Natural killer cell (primary cell): ENCODE data around the gene MAP1LC3B. TPM values are rescaled to one million over a fixed set of nuclear protein-coding genes. Genes with fewer than 3 reads are reported as not detected.

Experiments used
- ATAC-seq, 3 donors: fragments of 150-1000 bp in 2 of 3; fragments of 200-7000 bp in 1 of 3; cut with Tn5 transposase; 1 replicate in 1 of 3; 2 replicates in 2 of 3; pipeline ENCODE4 v1.10.0; 2021; ENCODE audit warnings: mild to moderate bottlenecking in 2 of 3, moderate library complexity in 2 of 3
- DNase-seq, 2 donors: peaks; one replicate each; pipeline versions ENCODE4 v3.0.0 to v3.0.0-alpha.2; 2013 to 2021; ENCODE audit warnings: mixed read lengths in 1 of 2
- H3K27ac ChIP-seq: one replicate; pipeline ENCODE4 v1.5.1; 2013; ENCODE audit warnings: mild to moderate bottlenecking, low read length
- H3K27me3 ChIP-seq: one replicate; pipeline ENCODE4 v1.6.1; 2013; ENCODE audit warnings: low read length; ENCODE audit not compliant: control insufficient read depth, insufficient read depth
- H3K36me3 ChIP-seq: one replicate; pipeline ENCODE4 v1.6.1; 2013; ENCODE audit warnings: low read length; ENCODE audit not compliant: control insufficient read depth, insufficient read depth
- H3K4me1 ChIP-seq: one replicate; pipeline ENCODE4 v1.6.1; 2013; ENCODE audit warnings: low read length; ENCODE audit not compliant: control insufficient read depth, insufficient read depth
- H3K4me3 ChIP-seq: one replicate; pipeline ENCODE4 v1.5.1; 2013; ENCODE audit warnings: low read length
- H3K9me3 ChIP-seq: one replicate; pipeline ENCODE4 v1.6.1; 2013; ENCODE audit warnings: low read length; ENCODE audit not compliant: control insufficient read depth, insufficient read depth
- H3K27ac Mint-ChIP-seq, 2 donors: one replicate each; pipeline ENCODE4 v1.8.0; 2022; ENCODE audit warnings: mild to moderate bottlenecking in 2 of 2, mixed read lengths in 2 of 2, moderate library complexity in 1 of 2
- H3K27me3 Mint-ChIP-seq, 2 donors: one replicate each; pipeline ENCODE4 v1.8.0; 2022; ENCODE audit warnings: low read depth in 2 of 2, mixed read lengths in 2 of 2
- H3K36me3 Mint-ChIP-seq: one replicate; pipeline ENCODE4 v1.8.0; 2022; ENCODE audit warnings: mixed read lengths
- H3K4me1 Mint-ChIP-seq, 2 donors: one replicate each; pipeline ENCODE4 v1.8.0; 2022; ENCODE audit warnings: mixed read lengths in 2 of 2
- H3K4me3 Mint-ChIP-seq: one replicate; pipeline ENCODE4 v1.8.0; 2022; ENCODE audit warnings: mild to moderate bottlenecking, moderate library complexity, mixed read lengths
- H3K9me3 Mint-ChIP-seq, 2 donors: one replicate each; pipeline ENCODE4 v1.8.0; 2022; ENCODE audit warnings: mixed read lengths in 2 of 2
- CTCF ChIP-seq: fragments of 200-600 bp; IDR thresholded peaks from one replicate; pipeline ENCODE4 v1.8.0; 2022; ENCODE audit warnings: antibody characterized with exemption
- WGBS: methylation state at CpG from one replicate; pipeline ENCODE4 v1.1.7; 2013; ENCODE audit warnings: missing lambda C conversion rate; ENCODE audit not compliant: insufficient coverage; 5-methylcytosine and 5-hydroxymethylcytosine counted together
- intact Hi-C: fragments of 100-400 bp; cut with micrococcal nuclease; formaldehyde crosslinking; loops from one replicate; pipeline ENCODE4 v1.14.2; 2022
- total RNA-seq, 4 donors: library from RNA; stranded (reverse); fragments of 120-200 nt in 1 of 4; gene quantifications; one replicate each; pipeline versions ENCODE4 v1.2.3 to v1.2.4, GENCODE V29; 2013 to 2022

The MAP1LC3B gene
- total RNA-seq, 3 donors from 2014 or later (not counting 1 experiment from before 2014, with no cell fraction given), result 171 to 220 (median 172) TPM

- no peaks in the 10 kb centered on the region for H3K4me1 ChIP-seq
- H3K9me3 Mint-ChIP-seq, result no peaks in the 10 kb centered on the region
- H3K4me3 Mint-ChIP-seq, result no peak overlapping the region
- no peaks in the 10 kb centered on the region for H3K27me3 ChIP-seq
- H3K27ac Mint-ChIP-seq, result no peak overlapping the region
- WGBS, result 98% methylated on average over 13 of the region's 13 CpGs
- H3K36me3 ChIP-seq, result peaks cover 41% of the 10 kb centered on the region
- intact Hi-C loops, result no loop called here
- H3K27ac ChIP-seq, result no peak overlapping the region
- no peak overlapping the region for H3K4me3 ChIP-seq
- no peaks in the 10 kb centered on the region for H3K4me1 Mint-ChIP-seq
- ATAC-seq, result no peak
- no peaks in the 10 kb centered on the region for H3K27me3 Mint-ChIP-seq
- peaks cover 14% of the 10 kb centered on the region for H3K36me3 Mint-ChIP-seq
- DNase-seq, result no peak
- H3K9me3 ChIP-seq, result no peaks in the 10 kb centered on the region
- TF ChIP-seq CTCF, result no peak
Observed at GRCh38 chr16:87409153-87409552, 17.0 kb downstream of the MAP1LC3B start.

GRCh38 chr16:87409781-87410180 lies 17.6 kb downstream of the MAP1LC3B start:
- 97% methylated on average over 13 of the region's 13 CpGs for WGBS
- Histone ChIP-seq H3K36me3 (peaks cover 35% of the 10 kb centered on the region), H3K27ac (no peak overlapping the region), H3K4me3 (no peak overlapping the region), H3K9me3 (no peaks in the 10 kb centered on the region), H3K4me1 (no peaks in the 10 kb centered on the region), H3K27me3 (no peaks in the 10 kb centered on the region)
- H3K4me3 Mint-ChIP-seq, result no peak overlapping the region
- no peaks in the 10 kb centered on the region for H3K27me3 Mint-ChIP-seq
- H3K36me3 Mint-ChIP-seq, result peaks cover 14% of the 10 kb centered on the region
- no peak for ATAC-seq
- intact Hi-C loops, result no loop called here
- no peak overlapping the region for H3K27ac Mint-ChIP-seq
- H3K9me3 Mint-ChIP-seq, result no peaks in the 10 kb centered on the region
- no peak for DNase-seq
- no peaks in the 10 kb centered on the region for H3K4me1 Mint-ChIP-seq
- TF ChIP-seq CTCF, result no peak

GRCh38 chr16:87410530-87410929 lies 18.4 kb downstream of the MAP1LC3B start:
- H3K27me3 Mint-ChIP-seq, result no peaks in the 10 kb centered on the region
- H3K4me3 Mint-ChIP-seq, result no peak overlapping the region
- peaks cover 28% of the 10 kb centered on the region for H3K36me3 ChIP-seq
- H3K27ac Mint-ChIP-seq, result peak overlapping the region in 1 of 2 donors; percentile 36
- 94% methylated on average over 11 of the region's 11 CpGs for WGBS
- H3K27ac ChIP-seq, result no peak overlapping the region
- H3K9me3 Mint-ChIP-seq, result no peaks in the 10 kb centered on the region
- intact Hi-C loops, result no loop called here
- no peaks in the 10 kb centered on the region for H3K9me3 ChIP-seq
- no peak overlapping the region for H3K4me3 ChIP-seq
- H3K36me3 Mint-ChIP-seq, result peaks cover 14% of the 10 kb centered on the region
- H3K4me1 Mint-ChIP-seq, result no peaks in the 10 kb centered on the region
- ATAC-seq (no peak), DNase-seq (no peak)
- no peaks in the 10 kb centered on the region for H3K4me1 ChIP-seq
- TF ChIP-seq CTCF, result no peak
- H3K27me3 ChIP-seq, result no peaks in the 10 kb centered on the region

DNA sequence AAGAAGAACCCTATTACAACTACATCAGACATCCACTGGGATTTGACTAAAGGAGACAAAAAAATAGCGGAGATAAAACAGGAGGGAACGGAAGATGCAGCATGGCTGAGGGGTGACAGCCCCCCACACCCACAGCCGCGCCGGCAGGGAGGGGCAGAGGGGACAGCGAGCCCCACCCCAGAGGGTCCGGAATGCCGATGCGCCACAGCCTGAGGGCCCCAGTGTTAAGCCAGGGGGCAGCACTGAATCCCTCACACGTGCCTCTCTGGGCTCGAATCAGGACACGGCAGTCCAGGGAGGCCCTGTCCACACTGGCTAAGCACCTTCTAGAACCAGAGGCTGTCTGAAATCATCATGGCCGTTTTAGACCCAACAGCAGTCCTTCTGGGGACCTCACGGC lies 18.8 kb downstream of the MAP1LC3B start:
- Mint-ChIP-seq H3K27me3 (no peaks in the 10 kb centered on the region), H3K4me1 (no peaks in the 10 kb centered on the region), H3K9me3 (no peaks in the 10 kb centered on the region), H3K4me3 (no peak overlapping the region), H3K27ac (peak overlapping the region in 1 of 2 donors; percentile 36), H3K36me3 (peaks cover 14% of the 10 kb centered on the region)
- intact Hi-C loops, result no loop called here
- Histone ChIP-seq H3K4me3 (no peak overlapping the region), H3K36me3 (peaks cover 28% of the 10 kb centered on the region), H3K9me3 (no peaks in the 10 kb centered on the region), H3K4me1 (no peaks in the 10 kb centered on the region), H3K27ac (no peak overlapping the region), H3K27me3 (no peaks in the 10 kb centered on the region)
- ATAC-seq (no peak), DNase-seq (no peak)
- no peak for TF ChIP-seq CTCF
- WGBS, result 96% methylated on average over 14 of the region's 14 CpGs
